Mucosa of gallbladder (tissue), 1 donor: ENCODE results near the gene OR2A1. TPM values are rescaled to one million over a fixed set of nuclear protein-coding genes. Genes with fewer than 3 reads are reported as not detected.
"Not testable (repeated sequence)": the region's sequence is repeated elsewhere in the genome, so short reads cannot be mapped to it uniquely, and the experiment has no call there.

Source experiments
- DNase-seq: peaks from one replicate; pipeline ENCODE4 v3.0.0-alpha.2; 2020; ENCODE audit warnings: low spot score
- total RNA-seq: library from RNA; stranded (reverse); gene quantifications from one replicate; pipeline ENCODE4 v1.2.1, GENCODE V29; 2021
- donor health status: DM: no; HTN: no; CAD: no.

Gene OR2A1, protein sequence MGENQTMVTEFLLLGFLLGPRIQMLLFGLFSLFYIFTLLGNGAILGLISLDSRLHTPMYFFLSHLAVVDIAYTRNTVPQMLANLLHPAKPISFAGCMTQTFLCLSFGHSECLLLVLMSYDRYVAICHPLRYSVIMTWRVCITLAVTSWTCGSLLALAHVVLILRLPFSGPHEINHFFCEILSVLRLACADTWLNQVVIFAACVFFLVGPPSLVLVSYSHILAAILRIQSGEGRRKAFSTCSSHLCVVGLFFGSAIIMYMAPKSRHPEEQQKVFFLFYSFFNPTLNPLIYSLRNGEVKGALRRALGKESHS
- total RNA-seq: not detected

DNA sequence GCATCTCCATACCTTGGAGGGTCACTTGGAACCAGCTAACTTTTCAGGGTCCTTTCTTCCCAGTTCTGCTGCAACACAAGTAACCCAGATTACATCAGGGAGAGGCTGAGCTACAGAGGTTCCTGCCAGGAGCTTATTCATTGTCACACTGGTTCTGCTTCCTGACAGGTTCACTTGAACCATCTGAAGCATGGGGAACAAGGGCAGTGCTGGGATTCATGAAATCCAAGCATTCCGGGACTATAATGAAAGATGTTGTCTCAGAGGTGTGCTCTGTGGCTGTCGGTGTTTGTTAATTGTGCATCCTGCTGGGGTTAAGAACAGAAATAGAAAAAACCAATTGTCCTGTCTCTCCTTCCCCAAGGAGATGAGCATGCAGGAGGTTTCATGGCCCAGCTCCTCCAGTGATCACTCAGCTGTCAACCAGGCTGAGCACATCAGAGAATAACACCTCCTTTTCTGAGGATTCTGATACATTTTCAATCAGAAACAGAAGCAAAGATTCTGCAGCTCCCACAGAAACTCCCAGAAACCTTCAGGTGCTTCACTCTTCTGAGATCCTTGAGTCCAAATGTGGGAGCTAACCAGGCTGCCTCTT, at the start of gene OR2A1:
OR2A1 (plus strand) TSS at position 548 of the 598 bp plus-strand sequence. CDS start 5,706 bp downstream, outside the sequence.
- not testable (repeated sequence) for DNase-seq

DNA sequence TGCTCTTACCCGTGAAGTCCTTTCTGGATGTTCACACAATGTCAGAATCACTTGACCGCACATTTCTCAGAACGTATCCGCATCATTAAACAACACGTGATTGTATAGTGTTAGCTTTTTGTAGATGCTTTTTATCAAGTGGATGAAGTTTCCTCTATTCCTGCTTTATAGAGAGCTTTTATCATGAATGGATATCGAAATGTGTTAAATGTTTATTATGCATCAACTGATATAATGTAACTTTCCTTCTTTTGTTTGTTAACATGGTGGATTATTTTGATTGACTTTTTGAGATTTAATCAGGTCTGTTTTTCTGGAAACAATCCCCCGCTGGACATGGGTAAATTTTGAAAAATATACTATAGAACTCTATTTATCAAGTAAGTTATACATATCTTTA, 47.5 kb upstream of the OR2A1 start, which contains the start of gene OR2A7:
OR2A7 (minus strand) TSS at position 101 of the 400 bp plus-strand sequence. CDS start 5,164 bp downstream, outside the sequence.
- DNase-seq: not testable (repeated sequence)

DNA sequence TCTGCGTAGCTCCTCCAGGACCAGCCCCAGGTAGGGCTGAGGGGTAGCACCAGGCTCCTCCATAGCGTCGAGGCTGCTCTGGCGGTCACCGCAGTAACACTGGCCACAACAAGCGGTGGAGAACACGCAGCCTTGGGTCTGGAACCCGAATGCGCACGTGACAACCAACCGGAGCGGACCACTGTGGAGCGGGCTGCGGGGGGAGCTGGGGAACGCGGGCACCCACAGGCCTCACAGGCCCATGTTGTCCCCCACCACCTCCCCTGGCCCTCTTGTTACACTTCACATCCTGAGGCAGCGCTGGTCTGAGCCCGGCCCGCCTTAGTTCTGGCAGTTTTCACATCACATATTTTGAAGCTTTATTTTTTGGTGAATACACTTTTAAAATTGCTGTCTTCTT, 43.0 kb upstream of the OR2A1 start, which contains the start of gene CTAGE8:
CTAGE8 (minus strand) TSS at position 101 of the 400 bp plus-strand sequence; CDS start at position 63, 38 bp downstream.
- not testable (repeated sequence) for DNase-seq

DNA sequence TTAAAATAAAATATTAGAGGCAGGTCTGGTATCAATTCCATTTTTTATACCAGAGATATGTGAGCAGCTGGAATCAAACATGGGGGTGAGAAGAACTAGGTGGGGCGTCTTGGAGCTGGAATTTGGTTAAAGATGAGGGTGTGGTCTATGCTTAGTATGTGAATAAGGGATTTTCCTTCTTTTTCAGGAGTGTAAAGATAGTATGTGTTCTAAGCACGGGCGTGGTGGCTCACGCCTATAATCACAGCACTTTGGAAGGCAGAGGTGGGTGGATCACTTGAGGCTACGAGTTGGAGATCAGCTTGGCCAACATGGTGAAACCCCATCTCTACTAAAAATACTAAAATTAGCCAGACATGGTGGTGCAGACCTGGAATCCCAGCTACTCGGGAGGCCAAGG, 36.9 kb upstream of the OR2A1 start:
- DNase-seq: not testable (repeated sequence)

DNA sequence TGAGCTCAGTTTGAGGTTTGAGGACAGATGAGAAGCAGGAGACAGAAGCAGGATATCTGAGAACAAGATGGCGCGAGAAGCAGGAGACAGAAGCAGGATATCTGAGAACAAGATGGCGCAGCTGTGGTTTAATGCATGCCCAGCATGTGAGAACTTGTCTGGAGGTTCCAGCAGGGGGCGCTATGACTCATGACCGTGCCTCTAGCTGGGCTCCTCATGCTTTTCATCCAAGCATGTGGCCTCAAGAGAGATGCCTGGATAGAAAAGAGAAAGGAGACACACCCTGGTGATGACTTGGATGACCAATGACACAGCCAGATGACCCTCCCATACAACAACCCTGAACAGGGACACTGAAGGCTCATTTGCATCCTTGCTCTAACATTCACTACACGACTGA, 32.2 kb upstream of the OR2A1 start:
- DNase-seq: not testable (repeated sequence)

DNA sequence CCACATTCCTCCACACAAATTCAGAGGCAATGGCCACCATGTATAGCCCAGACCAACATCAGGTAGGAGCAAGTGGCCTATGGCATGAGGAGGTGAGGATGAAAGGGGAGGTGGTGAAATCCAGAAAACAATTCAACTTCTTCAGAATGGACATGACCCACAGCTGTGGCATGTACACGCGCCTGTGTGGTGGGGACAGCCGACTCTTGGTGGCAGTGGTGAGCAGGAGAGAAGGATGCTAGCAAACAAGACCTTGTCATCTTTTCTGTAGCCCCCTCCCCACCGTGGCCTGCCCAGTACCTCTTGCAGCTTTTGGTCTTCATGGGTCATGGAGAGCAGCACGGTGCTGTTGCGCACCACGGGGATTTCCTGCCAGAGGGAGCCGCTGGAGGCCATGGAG, 30.2 kb upstream of the OR2A1 start:
- not testable (repeated sequence) for DNase-seq

DNA sequence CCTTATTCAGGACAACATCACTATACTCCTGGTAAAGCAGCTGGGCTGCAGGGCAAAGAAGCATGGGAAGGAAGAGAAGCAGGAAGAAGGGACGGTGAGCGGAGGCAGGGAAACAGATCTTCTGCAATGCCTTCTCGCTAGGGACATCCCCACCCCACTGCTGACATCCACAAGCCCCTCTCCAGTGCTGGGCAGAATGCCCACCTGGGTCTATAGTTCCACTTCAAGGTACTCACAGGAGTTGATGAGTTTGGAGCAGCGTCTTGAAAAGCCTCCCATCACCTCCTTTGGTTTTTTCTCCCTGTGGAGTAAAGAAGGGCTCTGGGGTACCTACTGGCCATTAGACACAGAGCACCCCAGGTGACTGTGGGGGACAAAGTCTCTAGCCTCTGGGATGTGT, 29.7 kb upstream of the OR2A1 start:
- not testable (repeated sequence) for DNase-seq

DNA sequence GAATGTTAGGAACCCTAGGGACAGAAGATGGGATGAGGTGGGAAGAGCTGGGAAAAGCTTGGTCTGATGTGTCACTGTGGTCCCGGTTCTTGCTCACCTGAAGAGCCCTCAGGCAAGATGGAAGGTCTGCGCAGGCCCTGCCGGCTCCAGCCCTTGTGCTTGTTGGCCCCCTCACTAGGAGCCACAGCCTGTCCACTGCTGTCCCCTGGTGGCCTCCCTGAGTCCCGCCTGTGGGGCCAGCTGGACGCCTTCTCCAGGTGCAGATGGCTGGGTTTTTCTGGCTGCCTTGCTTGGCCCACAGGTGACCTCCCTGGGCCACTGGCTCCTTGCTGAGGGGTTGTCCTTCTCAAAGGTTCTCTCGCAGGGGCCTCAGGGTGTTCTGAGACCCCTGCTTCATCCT, 28.5 kb upstream of the OR2A1 start:
- not testable (repeated sequence) for DNase-seq

DNA sequence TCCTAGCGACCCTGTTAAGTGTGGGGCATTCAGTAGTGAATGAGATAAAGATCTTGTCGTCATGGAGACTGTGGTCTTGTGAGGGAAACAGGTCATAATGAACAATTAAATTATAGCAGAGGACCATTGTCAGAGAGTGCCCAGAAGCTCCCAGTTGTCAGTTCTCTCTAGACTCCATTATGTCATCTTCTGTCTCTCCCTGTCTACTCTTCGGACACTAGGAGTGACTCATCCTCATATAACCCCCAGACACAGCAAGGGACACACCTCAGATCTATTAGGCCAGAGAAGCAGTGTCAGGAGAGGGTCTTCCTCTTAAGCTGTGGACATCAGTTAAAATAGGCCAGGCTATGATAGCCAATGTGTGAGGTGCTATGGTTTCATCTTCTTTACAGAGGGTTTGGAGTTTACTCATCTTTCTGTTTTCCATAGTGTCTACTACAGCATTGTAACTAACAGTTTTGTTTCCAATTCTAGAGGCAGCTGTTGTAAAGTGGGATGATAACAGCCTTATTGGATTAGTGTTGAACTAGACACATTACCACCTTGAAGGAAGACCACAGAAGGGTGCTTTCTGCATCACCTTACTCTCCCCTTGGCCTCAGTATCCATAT, 24.9 kb upstream of the OR2A1 start:
- DNase-seq: not testable (repeated sequence)

DNA sequence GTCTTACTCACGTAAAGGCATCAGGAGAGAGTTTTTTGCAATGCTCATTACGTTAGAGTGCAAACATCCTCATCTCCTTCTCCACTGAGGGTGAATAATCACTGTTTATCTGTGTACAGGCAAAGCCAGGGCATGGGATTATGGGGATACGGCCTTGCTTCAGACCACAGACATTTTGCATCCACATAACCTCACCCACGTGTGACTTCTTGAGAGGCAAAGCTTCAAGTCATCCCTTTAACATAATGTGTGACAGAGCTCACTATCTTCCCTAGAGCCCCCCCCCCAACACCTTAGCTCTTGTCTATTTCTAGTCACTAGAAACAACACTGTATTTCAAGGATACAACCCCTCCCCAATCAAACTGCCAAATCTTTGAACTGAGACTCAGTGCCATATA, 20.6 kb upstream of the OR2A1 start:
- not testable (repeated sequence) for DNase-seq

DNA sequence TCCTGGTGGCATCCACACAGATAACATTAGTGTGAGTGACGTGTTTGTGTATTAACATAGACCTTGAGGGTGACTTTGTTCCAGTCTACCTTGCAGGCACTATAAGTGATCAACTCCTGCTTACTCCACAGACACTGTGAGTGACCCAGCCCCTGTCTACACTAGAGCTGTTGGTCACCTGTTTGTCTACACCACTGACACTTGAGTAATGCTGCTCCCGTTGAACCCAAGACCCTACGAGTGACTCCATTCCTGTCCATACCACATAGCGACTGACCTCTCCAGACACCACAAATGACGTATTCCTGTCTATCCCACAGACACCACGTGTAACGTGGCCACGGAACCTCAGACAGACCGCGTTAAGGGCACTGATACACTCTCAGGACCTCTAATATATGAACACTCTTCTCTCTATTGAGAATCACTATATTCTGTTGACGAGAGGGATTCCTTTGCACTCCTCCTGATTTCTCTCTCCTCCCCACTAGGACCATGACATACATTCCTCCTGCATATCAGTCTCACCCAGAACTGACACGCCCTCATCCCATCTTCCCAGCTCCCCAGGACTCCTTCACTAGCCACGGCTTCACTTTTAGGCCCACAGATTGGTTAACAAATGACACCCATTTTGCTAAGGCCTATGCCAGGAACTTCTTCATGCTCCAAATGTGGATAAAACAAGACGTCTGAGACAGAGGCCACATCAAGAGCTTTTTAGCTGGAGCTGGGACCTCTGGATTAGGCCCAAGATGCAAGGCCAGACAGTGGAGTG, 19.6 kb upstream of the OR2A1 start:
- not testable (repeated sequence) for DNase-seq

DNA sequence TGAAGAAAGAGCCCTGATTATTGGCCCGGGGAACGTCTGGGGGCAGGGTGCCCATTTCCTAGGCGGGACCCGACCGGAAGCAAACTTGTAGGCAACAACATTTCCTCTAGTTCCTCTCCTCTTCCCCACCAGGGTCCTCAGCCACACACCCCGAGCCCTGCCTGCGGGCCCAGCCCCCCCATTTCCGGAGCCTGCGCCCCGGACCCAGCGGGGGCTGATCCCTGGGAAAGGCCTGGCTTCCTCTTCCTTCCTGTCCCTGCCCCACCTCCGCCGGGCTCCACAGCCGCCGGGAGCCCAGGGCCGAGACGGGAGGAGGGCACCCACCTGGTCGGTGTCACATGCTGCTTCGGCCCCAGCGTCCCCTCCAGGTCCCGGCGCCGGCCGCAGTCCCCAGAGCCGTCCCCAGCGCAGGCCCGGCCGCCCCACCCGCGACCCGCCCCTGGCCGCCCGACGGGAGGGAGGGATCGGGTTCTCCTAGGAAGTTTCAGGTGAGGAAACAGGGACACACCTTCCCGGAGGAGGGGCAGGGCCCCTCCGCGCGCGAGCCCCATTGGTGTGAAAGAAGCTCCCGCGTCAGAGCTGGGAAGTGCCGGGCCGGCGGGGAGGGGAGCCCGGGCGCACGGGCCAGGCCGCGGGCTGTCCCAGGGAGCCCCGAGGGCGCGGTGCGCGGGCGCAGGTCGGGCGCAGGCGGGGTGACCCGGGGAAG, 18.3 kb upstream of the OR2A1 start:
- DNase-seq: not testable (repeated sequence)

DNA sequence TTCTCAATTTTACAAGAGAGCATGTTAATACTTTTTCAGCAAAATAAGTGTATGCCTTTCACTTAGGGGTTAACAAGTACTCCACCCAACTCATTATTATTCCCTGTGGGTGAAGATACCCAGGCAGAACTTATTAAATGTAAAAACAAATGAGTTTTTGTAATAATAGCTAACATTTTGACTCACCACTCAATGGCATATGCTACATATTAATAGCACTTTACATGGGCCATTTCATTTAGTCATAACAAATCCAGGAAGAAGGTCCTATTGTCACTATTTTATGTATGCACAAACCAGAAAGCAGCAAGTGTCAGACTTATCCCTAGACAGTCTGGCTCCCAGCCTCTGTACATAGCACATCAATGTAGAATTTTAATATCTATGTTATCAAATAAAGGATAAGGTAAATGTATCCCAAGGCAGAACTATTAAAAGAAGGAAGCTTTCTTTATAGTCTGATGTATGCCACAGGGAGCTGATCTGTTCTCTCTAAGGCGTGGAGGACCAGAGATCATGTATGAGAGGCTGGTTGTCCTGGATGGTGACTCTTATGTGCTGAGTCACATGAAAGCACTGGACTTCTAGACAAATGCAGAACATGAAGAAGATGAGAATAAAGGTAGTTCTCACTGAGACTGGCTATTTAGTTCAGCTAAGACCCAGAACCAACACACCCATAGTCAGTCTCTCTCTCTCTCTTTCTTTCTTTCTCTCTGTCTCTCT, 9.5 kb upstream of the OR2A1 start:
- not testable (repeated sequence) for DNase-seq

DNA sequence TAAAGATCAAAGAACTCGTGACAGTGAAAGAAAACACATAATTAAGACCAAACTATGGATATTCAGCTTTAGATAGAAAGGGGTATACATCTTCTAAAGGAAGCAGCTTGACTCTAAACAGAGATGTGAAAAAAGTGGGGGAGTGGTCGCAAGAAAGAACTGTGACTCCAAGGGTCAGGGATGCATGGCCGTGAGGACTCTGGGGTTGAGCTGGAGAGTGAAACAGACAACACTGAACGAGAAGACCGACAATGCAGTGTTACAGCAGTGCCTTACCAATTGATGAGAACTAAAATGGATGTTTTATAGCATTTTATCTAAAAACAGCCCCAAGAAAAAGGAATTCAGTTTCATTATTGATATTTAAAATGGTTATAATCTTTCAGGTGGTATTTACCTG, 8.6 kb upstream of the OR2A1 start:
- not testable (repeated sequence) for DNase-seq

DNA sequence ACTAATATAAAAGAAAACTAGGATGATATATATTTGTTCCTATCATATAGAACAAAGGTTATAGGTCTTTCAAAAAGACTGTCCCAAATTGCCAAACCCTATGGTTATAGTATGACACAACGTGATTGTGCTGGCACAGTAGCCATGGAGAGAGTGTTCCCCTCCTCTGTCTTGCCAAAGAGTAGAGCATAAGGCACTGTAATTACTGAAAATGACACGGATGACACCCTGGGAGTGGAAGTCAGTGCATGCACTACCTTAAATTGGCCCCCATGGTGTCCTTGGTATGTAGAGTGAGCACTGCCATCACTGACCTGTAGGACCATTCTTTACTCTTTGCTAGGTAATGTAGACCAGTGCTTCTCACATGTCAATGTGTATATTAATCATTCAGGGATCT, 7.1 kb upstream of the OR2A1 start:
- DNase-seq: not testable (repeated sequence)

DNA sequence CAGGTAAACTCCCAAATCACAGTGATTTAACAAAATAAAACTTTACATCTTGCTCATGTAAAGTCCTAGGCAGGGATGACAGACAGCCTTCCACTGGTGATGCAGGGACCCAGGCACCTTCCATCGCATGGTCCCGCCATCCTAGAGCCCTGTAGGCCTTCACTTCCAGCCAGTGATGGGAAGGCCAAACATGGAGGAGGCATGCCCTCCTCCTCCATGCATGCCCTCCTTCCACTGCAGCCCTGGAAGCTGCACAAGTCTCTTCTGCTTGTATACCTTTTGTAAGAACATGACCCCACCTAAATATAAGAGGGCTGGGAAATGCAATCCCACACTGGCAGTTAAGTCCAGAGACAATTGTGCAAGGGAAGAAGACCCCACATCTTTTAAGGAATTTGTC, 2.5 kb upstream of the OR2A1 start:
- DNase-seq: not testable (repeated sequence)

DNA sequence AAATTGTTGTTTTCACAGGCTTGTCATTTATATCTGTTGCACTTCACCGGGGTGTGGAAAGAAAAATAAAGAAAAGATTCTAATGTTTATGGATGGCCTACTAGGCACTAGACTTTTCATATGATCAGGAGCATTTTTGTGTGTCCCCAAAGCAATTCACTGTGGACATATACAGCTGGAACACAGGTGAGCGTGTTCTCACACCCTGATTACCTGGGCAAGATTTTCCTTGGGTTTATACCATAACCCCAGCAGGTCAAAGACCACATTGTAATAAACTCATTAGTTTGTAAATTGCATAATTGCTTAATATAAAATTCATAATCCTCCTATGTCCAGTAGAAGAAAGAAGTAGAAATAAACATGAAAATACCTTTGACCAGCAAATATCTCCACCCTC, 1.0 kb upstream of the OR2A1 start:
- not testable (repeated sequence) for DNase-seq

DNA sequence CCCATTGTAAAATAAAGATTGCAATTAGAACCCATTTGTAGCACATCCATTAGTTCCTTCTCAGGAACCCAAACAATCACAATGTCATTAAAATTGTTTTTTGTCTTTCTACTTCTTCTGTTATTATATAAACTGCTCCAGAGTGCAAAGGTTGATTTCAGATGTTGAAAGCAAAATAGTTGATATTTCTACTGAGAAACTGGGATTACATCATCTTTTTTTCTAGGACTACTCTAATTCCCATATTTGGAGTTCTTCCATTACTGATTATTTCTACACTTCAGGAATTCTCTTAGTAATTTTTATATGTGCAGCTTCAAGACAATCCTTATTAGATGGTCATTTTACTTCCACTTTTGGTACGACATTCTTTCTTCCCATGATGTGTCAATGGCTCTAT, 5.3 kb downstream of the OR2A1 start:
- DNase-seq: not testable (repeated sequence)

DNA sequence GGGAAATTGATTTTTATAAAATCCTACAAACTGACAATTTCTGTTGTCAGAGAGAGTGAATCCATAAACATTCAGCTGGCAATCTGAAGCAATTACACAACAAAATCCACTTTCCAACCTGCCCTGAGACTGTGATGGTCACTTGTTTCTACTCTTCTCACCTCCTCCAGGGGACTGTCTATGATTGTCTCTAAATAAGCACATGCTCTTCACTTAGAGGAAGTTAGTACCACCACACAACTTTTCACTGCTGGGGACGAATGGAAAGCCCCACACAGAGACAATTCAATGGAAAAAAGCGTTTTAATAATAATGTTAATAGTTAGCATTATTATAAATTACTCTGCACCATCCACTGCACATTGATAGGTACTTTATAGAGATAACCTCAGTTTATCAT, 7.3 kb downstream of the OR2A1 start:
- not testable (repeated sequence) for DNase-seq

DNA sequence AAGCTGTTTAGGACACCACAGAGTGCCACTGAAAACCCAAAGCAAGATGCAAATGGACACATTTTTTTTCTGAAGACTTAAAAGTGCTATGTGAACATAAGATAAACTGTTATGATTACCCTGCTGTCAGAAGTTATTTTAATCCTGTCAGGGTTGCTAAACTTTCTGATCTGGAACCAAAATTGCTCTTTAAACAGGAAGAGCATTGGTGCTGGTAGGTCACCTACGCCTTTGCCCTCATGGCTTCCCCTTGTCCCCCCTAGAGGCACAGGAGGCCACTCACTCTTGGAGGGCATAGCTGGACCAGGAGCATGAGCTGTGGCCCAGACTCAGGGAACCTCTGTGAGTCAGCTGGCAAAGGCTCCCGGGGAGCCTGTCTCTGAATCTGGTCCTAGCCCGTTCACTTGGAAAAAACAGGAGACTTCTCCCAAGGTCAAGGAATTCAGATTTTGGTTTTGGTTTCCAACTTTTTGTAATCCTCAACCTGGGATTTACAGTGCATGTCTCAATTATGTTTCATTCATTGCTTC, 9.5 kb downstream of the OR2A1 start:
- DNase-seq: not testable (repeated sequence)
